ENCODE data around the gene SAMD9.
"Not testable (repeated sequence)": the region's sequence is repeated elsewhere in the genome, so short reads cannot be mapped to it uniquely, and the experiment has no call there.

Gene SAMD9

GRCh38 chr7:93146036-93146435, 28.3 kb upstream of the SAMD9 start:
- H3K4me3 ChIP-seq (ENCODE audit: low read length): no peak overlapping the region
- H3K36me3 ChIP-seq (ENCODE audit: control insufficient read depth, insufficient read depth, low read length): peaks cover 3% of the 10 kb centered on the region
- H3K9ac ChIP-seq (ENCODE audit: low read length): no peak overlapping the region
- H3K27ac ChIP-seq (ENCODE audit: low read depth, low read length): no peak overlapping the region
- H3K27me3 ChIP-seq (ENCODE audit: control insufficient read depth, insufficient read depth, low read length): no peaks in the 10 kb centered on the region
- H3K4me1 ChIP-seq (ENCODE audit: control insufficient read depth, insufficient read depth, low read length): peaks cover 4% of the 10 kb centered on the region

- peaks cover 4% of the 10 kb centered on the region for H3K4me1 ChIP-seq (ENCODE audit: control insufficient read depth, insufficient read depth, low read length)
- H3K36me3 ChIP-seq (ENCODE audit: control insufficient read depth, insufficient read depth, low read length): peaks cover 3% of the 10 kb centered on the region
- no peaks in the 10 kb centered on the region for H3K27me3 ChIP-seq (ENCODE audit: control insufficient read depth, insufficient read depth, low read length)
- H3K27ac ChIP-seq (ENCODE audit: low read depth, low read length): no peak overlapping the region
- no peak overlapping the region for H3K9ac ChIP-seq (ENCODE audit: low read length)
- H3K4me3 ChIP-seq (ENCODE audit: low read length): no peak overlapping the region
Observed at GRCh38 chr7:93145354-93145753, 27.6 kb upstream of the SAMD9 start.

- Histone ChIP-seq H3K36me3 (ENCODE audit: control insufficient read depth, insufficient read depth, low read length) (peaks cover 15% of the 10 kb centered on the region), H3K27ac (ENCODE audit: low read depth, low read length) (no peak overlapping the region), H3K4me3 (ENCODE audit: low read length) (no peak overlapping the region), H3K27me3 (ENCODE audit: control insufficient read depth, insufficient read depth, low read length) (no peaks in the 10 kb centered on the region), H3K9ac (ENCODE audit: low read length) (no peak overlapping the region), H3K4me1 (ENCODE audit: control insufficient read depth, insufficient read depth, low read length) (peaks cover 4% of the 10 kb centered on the region)
Observed at GRCh38 chr7:93142127-93142526, 24.3 kb upstream of the SAMD9 start.

- H3K36me3 ChIP-seq (ENCODE audit: control insufficient read depth, insufficient read depth, low read length): peaks cover 19% of the 10 kb centered on the region
Observed at GRCh38 chr7:93140582-93141191, 22.9 kb upstream of the SAMD9 start.

GRCh38 chr7:93138576-93138975, 20.8 kb upstream of the SAMD9 start:
- H3K27me3 ChIP-seq (ENCODE audit: control insufficient read depth, insufficient read depth, low read length): no peaks in the 10 kb centered on the region
- H3K4me3 ChIP-seq (ENCODE audit: low read length): no peak overlapping the region
- H3K36me3 ChIP-seq (ENCODE audit: control insufficient read depth, insufficient read depth, low read length): peaks cover 19% of the 10 kb centered on the region
- H3K27ac ChIP-seq (ENCODE audit: low read depth, low read length): no peak overlapping the region
- H3K4me1 ChIP-seq (ENCODE audit: control insufficient read depth, insufficient read depth, low read length): no peaks in the 10 kb centered on the region
- no peak overlapping the region for H3K9ac ChIP-seq (ENCODE audit: low read length)

More at GRCh38 chr7:93140582-93141191, 22.9 kb upstream of the SAMD9 start:
- no peak overlapping the region for H3K27ac ChIP-seq (ENCODE audit: low read depth, low read length)
- H3K9ac ChIP-seq (ENCODE audit: low read length): no peak overlapping the region
- H3K4me3 ChIP-seq (ENCODE audit: low read length): no peak overlapping the region
- H3K27me3 ChIP-seq (ENCODE audit: control insufficient read depth, insufficient read depth, low read length): no peaks in the 10 kb centered on the region
- no peaks in the 10 kb centered on the region for H3K4me1 ChIP-seq (ENCODE audit: control insufficient read depth, insufficient read depth, low read length)

- Histone ChIP-seq H3K4me3 (ENCODE audit: low read length) (no peak overlapping the region), H3K27me3 (ENCODE audit: control insufficient read depth, insufficient read depth, low read length) (no peaks in the 10 kb centered on the region), H3K36me3 (ENCODE audit: control insufficient read depth, insufficient read depth, low read length) (peaks cover 7% of the 10 kb centered on the region), H3K4me1 (ENCODE audit: control insufficient read depth, insufficient read depth, low read length) (no peaks in the 10 kb centered on the region), H3K9ac (ENCODE audit: low read length) (no peak overlapping the region), H3K27ac (ENCODE audit: low read depth, low read length) (no peak overlapping the region)
Observed at GRCh38 chr7:93133005-93133404, 15.2 kb upstream of the SAMD9 start.

- no peaks in the 10 kb centered on the region for H3K4me1 ChIP-seq (ENCODE audit: control insufficient read depth, insufficient read depth, low read length)
- no peak overlapping the region for H3K27ac ChIP-seq (ENCODE audit: low read depth, low read length)
- H3K36me3 ChIP-seq (ENCODE audit: control insufficient read depth, insufficient read depth, low read length): peaks cover 7% of the 10 kb centered on the region
- no peak overlapping the region for H3K4me3 ChIP-seq (ENCODE audit: low read length)
- H3K9ac ChIP-seq (ENCODE audit: low read length): no peak overlapping the region
- no peaks in the 10 kb centered on the region for H3K27me3 ChIP-seq (ENCODE audit: control insufficient read depth, insufficient read depth, low read length)
Observed at GRCh38 chr7:93132216-93132615, 14.4 kb upstream of the SAMD9 start.

GRCh38 chr7:93126954-93127353, 9.2 kb upstream of the SAMD9 start:
- not testable (repeated sequence) for H3K36me3 ChIP-seq (ENCODE audit: control insufficient read depth, insufficient read depth, low read length); H3K4me1 ChIP-seq (ENCODE audit: control insufficient read depth, insufficient read depth, low read length); H3K27me3 ChIP-seq (ENCODE audit: control insufficient read depth, insufficient read depth, low read length); H3K9ac ChIP-seq (ENCODE audit: low read length); H3K27ac ChIP-seq (ENCODE audit: low read depth, low read length); H3K4me3 ChIP-seq (ENCODE audit: low read length)

- not testable (repeated sequence) for H3K9ac ChIP-seq (ENCODE audit: low read length); H3K4me1 ChIP-seq (ENCODE audit: control insufficient read depth, insufficient read depth, low read length); H3K27me3 ChIP-seq (ENCODE audit: control insufficient read depth, insufficient read depth, low read length); H3K27ac ChIP-seq (ENCODE audit: low read depth, low read length); H3K36me3 ChIP-seq (ENCODE audit: control insufficient read depth, insufficient read depth, low read length); H3K4me3 ChIP-seq (ENCODE audit: low read length)
Observed at GRCh38 chr7:93123532-93123931, 5.8 kb upstream of the SAMD9 start.

GRCh38 chr7:93120592-93121549, 3.1 kb upstream of the SAMD9 start:
- no peak overlapping the region for H3K9ac ChIP-seq (ENCODE audit: low read length)
- peaks cover 2% of the 10 kb centered on the region for H3K4me1 ChIP-seq (ENCODE audit: control insufficient read depth, insufficient read depth, low read length)
- no peak overlapping the region for H3K4me3 ChIP-seq (ENCODE audit: low read length)
- no peak overlapping the region for H3K27ac ChIP-seq (ENCODE audit: low read depth, low read length)
- no peaks in the 10 kb centered on the region for H3K27me3 ChIP-seq (ENCODE audit: control insufficient read depth, insufficient read depth, low read length)
- H3K36me3 ChIP-seq (ENCODE audit: control insufficient read depth, insufficient read depth, low read length): no peaks in the 10 kb centered on the region

GRCh38 chr7:93119191-93119905, 1.6 kb upstream of the SAMD9 start:
- H3K4me1 ChIP-seq (ENCODE audit: control insufficient read depth, insufficient read depth, low read length): peaks cover 2% of the 10 kb centered on the region
- H3K4me3 ChIP-seq (ENCODE audit: low read length): no peak overlapping the region
- no peak overlapping the region for H3K27ac ChIP-seq (ENCODE audit: low read depth, low read length)
- no peaks in the 10 kb centered on the region for H3K36me3 ChIP-seq (ENCODE audit: control insufficient read depth, insufficient read depth, low read length)
- no peak overlapping the region for H3K9ac ChIP-seq (ENCODE audit: low read length)
- no peaks in the 10 kb centered on the region for H3K27me3 ChIP-seq (ENCODE audit: control insufficient read depth, insufficient read depth, low read length)

- Histone ChIP-seq H3K27ac (ENCODE audit: low read depth, low read length) (peak overlapping the region; percentile 24), H3K4me1 (ENCODE audit: control insufficient read depth, insufficient read depth, low read length) (peaks cover 2% of the 10 kb centered on the region), H3K27me3 (ENCODE audit: control insufficient read depth, insufficient read depth, low read length) (no peaks in the 10 kb centered on the region), H3K9ac (ENCODE audit: low read length) (no peak overlapping the region), H3K36me3 (ENCODE audit: control insufficient read depth, insufficient read depth, low read length) (no peaks in the 10 kb centered on the region), H3K4me3 (ENCODE audit: low read length) (peak overlapping the region; percentile 50)
Observed at GRCh38 chr7:93117327-93117726, 452 bp downstream of the SAMD9 start.

Measured in rectal smooth muscle tissue (tissue), 1 donor.